NCI-H146 (cell line): ENCODE measurements around the gene FOSL1.
"Not testable (repeated sequence)": the region's sequence is repeated elsewhere in the genome, so short reads cannot be mapped to it uniquely, and the experiment has no call there.

ENCODE experiments used
- DNase-seq: peaks from one replicate; lab custom pipeline; 2025; lab: John Stamatoyannopoulos, UW

Gene FOSL1

GRCh38 chr11:65852508-65853245 is 47.5 kb downstream of the FOSL1 start:
- DNase-seq, result no peak

GRCh38 chr11:65851811-65852507 is 48.2 kb downstream of the FOSL1 start:
- no peak for DNase-seq

GRCh38 chr11:65851083-65851579 is 49.1 kb downstream of the FOSL1 start:
- no peak for DNase-seq

DNA sequence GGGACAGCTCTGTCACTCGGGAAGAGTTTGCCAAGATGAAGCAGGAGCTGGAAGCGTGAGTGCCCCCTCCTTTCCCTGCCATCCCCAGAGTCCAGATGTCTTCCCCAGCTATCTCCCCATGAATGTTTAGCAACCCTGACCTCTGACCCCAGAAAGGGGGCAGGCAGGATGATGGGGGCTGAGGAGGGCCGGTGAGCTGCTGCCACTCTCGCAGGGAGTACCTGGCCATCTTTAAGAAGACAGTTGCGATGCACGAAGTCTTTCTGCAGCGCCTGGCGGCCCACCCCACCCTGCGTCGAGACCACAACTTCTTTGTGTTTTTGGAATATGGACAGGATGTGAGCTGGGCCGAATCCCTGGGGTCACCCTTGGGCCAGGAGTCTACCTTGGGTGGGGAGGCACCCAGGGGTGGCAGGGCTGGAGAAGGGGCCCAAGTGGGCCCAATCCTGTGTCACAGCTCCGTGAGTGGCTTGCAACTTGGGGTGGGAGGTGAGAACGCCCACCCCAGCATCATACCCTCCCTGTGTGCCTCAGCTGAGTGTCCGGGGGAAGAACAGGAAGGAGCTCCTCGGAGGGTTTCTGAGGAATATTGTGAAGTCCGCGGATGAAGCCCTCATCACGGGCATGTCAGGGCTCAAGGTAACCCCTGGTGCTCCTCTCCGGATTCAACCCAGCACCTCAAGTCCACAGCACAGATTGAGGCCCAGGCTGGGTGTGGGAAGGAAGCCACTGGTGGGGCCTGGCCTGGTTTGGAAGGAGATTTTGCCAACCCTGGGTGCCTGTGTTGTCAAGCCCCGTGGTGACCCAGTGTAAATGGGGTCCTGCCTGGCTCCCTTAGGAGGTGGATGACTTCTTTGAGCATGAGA is 49.7 kb downstream of the FOSL1 start:
- no peak for DNase-seq

- no peak for DNase-seq
These were observed 50.4 kb downstream of the FOSL1 start for GRCh38 chr11:65849771-65850216.

DNA sequence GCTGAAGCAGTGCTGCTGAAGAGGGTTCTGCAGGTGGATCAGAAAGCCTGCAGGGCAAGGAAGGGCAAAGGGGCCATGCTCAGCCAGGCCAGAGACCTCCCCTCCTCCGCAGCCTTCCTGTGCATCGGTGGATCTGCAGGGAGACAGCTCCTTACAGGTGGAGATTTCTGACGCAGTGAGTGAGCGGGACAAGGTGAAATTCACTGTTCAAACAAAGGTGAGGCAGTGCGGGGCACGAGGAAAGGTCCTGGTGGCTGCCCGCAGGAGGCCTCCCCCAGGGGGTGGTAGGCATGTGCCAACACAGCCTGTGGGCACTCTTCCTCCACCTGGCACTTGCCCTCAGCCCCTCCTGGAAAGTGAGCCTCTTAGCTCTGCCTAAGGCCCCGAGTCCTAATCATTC is 50.8 kb downstream of the FOSL1 start:
- DNase-seq, result no peak

GRCh38 chr11:65848693-65849092 is 51.5 kb downstream of the FOSL1 start:
- not testable (repeated sequence) for DNase-seq

- DNase-seq, result no peak
These were observed 52.4 kb downstream of the FOSL1 start for GRCh38 chr11:65847746-65848145.

GRCh38 chr11:65844231-65844872 is 55.8 kb downstream of the FOSL1 start:
- peak; percentile 52 for DNase-seq

- no peak for DNase-seq
These were observed 56.4 kb downstream of the FOSL1 start for GRCh38 chr11:65843811-65844210.

GRCh38 chr11:65842144-65842543 is 58.0 kb downstream of the FOSL1 start:
- no peak for DNase-seq
